Measurements from ENCODE around the gene TENM3. TPM values are rescaled to one million over a fixed set of nuclear protein-coding genes. Genes with fewer than 3 reads are reported as not detected.

TENM3 gene
- total RNA-seq, 1 donor from 2014 or later = 40.4 TPM

GRCh38 chr4:182575225-182575624 lies 332.0 kb downstream of the TENM3 start:
- peaks cover under 1% of the 10 kb centered on the region for H3K9me3 Mint-ChIP-seq (ENCODE audit: low read depth)
- H3K4me1 Mint-ChIP-seq (ENCODE audit: low read depth) = peaks cover 18% of the 10 kb centered on the region
- no peak for TF ChIP-seq CTCF (IDR thresholded peaks at IDR 0.05; ENCODE audit: unreplicated experiment)
- H3K27ac Mint-ChIP-seq = no peak overlapping the region
- H3K27me3 Mint-ChIP-seq = no peaks in the 10 kb centered on the region
- no peak overlapping the region for H3K4me3 Mint-ChIP-seq (ENCODE audit: low read depth)
- no peak for DNase-seq (ENCODE audit: low spot score, unreplicated experiment)
- H3K36me3 Mint-ChIP-seq (ENCODE audit: insufficient read depth) = no peaks in the 10 kb centered on the region

GRCh38 chr4:182576601-182577289 lies 333.5 kb downstream of the TENM3 start:
- H3K27me3 Mint-ChIP-seq = no peaks in the 10 kb centered on the region
- no peak for DNase-seq (ENCODE audit: low spot score, unreplicated experiment)
- no peak overlapping the region for H3K4me3 Mint-ChIP-seq (ENCODE audit: low read depth)
- no peaks in the 10 kb centered on the region for H3K9me3 Mint-ChIP-seq (ENCODE audit: low read depth)
- no peaks in the 10 kb centered on the region for H3K36me3 Mint-ChIP-seq (ENCODE audit: insufficient read depth)
- H3K4me1 Mint-ChIP-seq (ENCODE audit: low read depth) = peaks cover 18% of the 10 kb centered on the region
- TF ChIP-seq CTCF (IDR thresholded peaks at IDR 0.05; ENCODE audit: unreplicated experiment) = no peak
- H3K27ac Mint-ChIP-seq = no peak overlapping the region

- Mint-ChIP-seq H3K27ac (no peak overlapping the region), H3K9me3 (ENCODE audit: low read depth) (no peaks in the 10 kb centered on the region), H3K4me3 (ENCODE audit: low read depth) (no peak overlapping the region), H3K27me3 (no peaks in the 10 kb centered on the region), H3K36me3 (ENCODE audit: insufficient read depth) (no peaks in the 10 kb centered on the region), H3K4me1 (ENCODE audit: low read depth) (peaks cover 18% of the 10 kb centered on the region)
- DNase-seq (ENCODE audit: low spot score, unreplicated experiment) = no peak
- no peak for TF ChIP-seq CTCF (IDR thresholded peaks at IDR 0.05; ENCODE audit: unreplicated experiment)
Observed at GRCh38 chr4:182577411-182577810, 334.2 kb downstream of the TENM3 start.

- H3K27ac Mint-ChIP-seq = no peak overlapping the region
- H3K36me3 Mint-ChIP-seq (ENCODE audit: insufficient read depth) = no peaks in the 10 kb centered on the region
- no peak for DNase-seq (ENCODE audit: low spot score, unreplicated experiment)
- TF ChIP-seq CTCF (IDR thresholded peaks at IDR 0.05; ENCODE audit: unreplicated experiment) = no peak
- H3K4me1 Mint-ChIP-seq (ENCODE audit: low read depth) = peaks cover 14% of the 10 kb centered on the region
- H3K27me3 Mint-ChIP-seq = no peaks in the 10 kb centered on the region
- H3K4me3 Mint-ChIP-seq (ENCODE audit: low read depth) = no peak overlapping the region
- no peaks in the 10 kb centered on the region for H3K9me3 Mint-ChIP-seq (ENCODE audit: low read depth)
Observed at GRCh38 chr4:182578402-182578801, 335.2 kb downstream of the TENM3 start.

- no peaks in the 10 kb centered on the region for H3K36me3 Mint-ChIP-seq (ENCODE audit: insufficient read depth)
- H3K9me3 Mint-ChIP-seq (ENCODE audit: low read depth) = no peaks in the 10 kb centered on the region
- H3K4me3 Mint-ChIP-seq (ENCODE audit: low read depth) = no peak overlapping the region
- no peak for TF ChIP-seq CTCF (IDR thresholded peaks at IDR 0.05; ENCODE audit: unreplicated experiment)
- H3K27ac Mint-ChIP-seq = no peak overlapping the region
- no peaks in the 10 kb centered on the region for H3K4me1 Mint-ChIP-seq (ENCODE audit: low read depth)
- no peak for DNase-seq (ENCODE audit: low spot score, unreplicated experiment)
- no peaks in the 10 kb centered on the region for H3K27me3 Mint-ChIP-seq
Observed at GRCh38 chr4:182582245-182582644, 339.0 kb downstream of the TENM3 start.

All from progenitor cell of endocrine pancreas (in vitro differentiated cells).